ENCODE results near the gene PKMYT1. TPM values are rescaled to one million over a fixed set of nuclear protein-coding genes. Genes with fewer than 3 reads are reported as not detected.

The PKMYT1 gene
- total RNA-seq, 1 experiment from 2014 or later, result 105 TPM

- no peaks in the 10 kb centered on the region for H3K36me3 ChIP-seq (ENCODE audit: low read depth)
- H3K4me1 ChIP-seq (replicated peaks; ENCODE audit: insufficient read depth), result no peaks in the 10 kb centered on the region
- POLR2A ChIA-PET (ENCODE audit: unreplicated experiment), result no interaction called here
- TF ChIP-seq CTCF (conservative IDR thresholded peaks at IDR 0.05) (no peak), EZH2 (IDR thresholded peaks at IDR 0.05; ENCODE audit: low read depth) (no peak)
- no peaks in the 10 kb centered on the region for H3K27me3 ChIP-seq (ENCODE audit: insufficient read depth, low read depth)
- no peaks in the 10 kb centered on the region for H3K9me2 ChIP-seq (ENCODE audit: insufficient read depth)
- no peak overlapping the region for H2AFZ ChIP-seq
- no peak for DNase-seq
- H3K9me3 ChIP-seq (ENCODE audit: insufficient read depth, low read depth), result no peaks in the 10 kb centered on the region
- H3K79me2 ChIP-seq (ENCODE audit: low read depth), result no peaks in the 10 kb centered on the region
- H3K4me2 ChIP-seq, result no peak overlapping the region
- no TSS peak for BruUV-seq (replicated peaks)
- H3K27ac ChIP-seq, result no peak overlapping the region
- CTCF ChIA-PET, result no interaction called here
- H4K20me1 ChIP-seq (ENCODE audit: insufficient read depth), result peaks cover 6% of the 10 kb centered on the region; the same call in 1 of the 2 replicates
- intact Hi-C loops (cut with micrococcal nuclease; ENCODE audit: unreplicated experiment), result no loop called here
- H3K4me3 ChIP-seq, result no peak overlapping the region
- H3F3A ChIP-seq (ENCODE audit: insufficient read depth, low read depth), result peaks cover 13% of the 10 kb centered on the region
These were observed 55.1 kb downstream of the PKMYT1 start for GRCh38 chr16:2924901-2925755.

- H3K4me2 ChIP-seq, result no peak overlapping the region
- H3K27ac ChIP-seq, result no peak overlapping the region
- no peaks in the 10 kb centered on the region for H3K27me3 ChIP-seq (ENCODE audit: insufficient read depth, low read depth)
- peaks cover 6% of the 10 kb centered on the region; the same call in 1 of the 2 replicates for H4K20me1 ChIP-seq (ENCODE audit: insufficient read depth)
- peaks cover 17% of the 10 kb centered on the region for H3F3A ChIP-seq (ENCODE audit: insufficient read depth, low read depth)
- intact Hi-C loops (cut with micrococcal nuclease; ENCODE audit: unreplicated experiment), result no loop called here
- no peaks in the 10 kb centered on the region for H3K4me1 ChIP-seq (replicated peaks; ENCODE audit: insufficient read depth)
- H3K36me3 ChIP-seq (ENCODE audit: low read depth), result no peaks in the 10 kb centered on the region
- no peaks in the 10 kb centered on the region for H3K9me2 ChIP-seq (ENCODE audit: insufficient read depth)
- H3K9me3 ChIP-seq (ENCODE audit: insufficient read depth, low read depth), result no peaks in the 10 kb centered on the region
- no peak for DNase-seq
- no peak for TF ChIP-seq CTCF (conservative IDR thresholded peaks at IDR 0.05)
- TF ChIP-seq EZH2 (IDR thresholded peaks at IDR 0.05; ENCODE audit: low read depth), result no peak
- no peak overlapping the region for H2AFZ ChIP-seq
- no peak overlapping the region for H3K4me3 ChIP-seq
- no TSS peak for BruUV-seq (replicated peaks)
- ChIA-PET CTCF (interaction anchor here (0.7 kb wide), 1 partner anchor 41 kb away, joined by 4 read pairs; the partner anchor contains the start of gene KREMEN2), POLR2A (ENCODE audit: unreplicated experiment) (no interaction called here)
- H3K79me2 ChIP-seq (ENCODE audit: low read depth), result no peaks in the 10 kb centered on the region
These were observed 56.8 kb downstream of the PKMYT1 start for GRCh38 chr16:2923481-2923880.

Other genes starting within 250 kb of the PKMYT1 start
- gene SRRM2, start 227.8 kb downstream of the PKMYT1 start, total RNA-seq (2021), result 679 and 746 TPM in 2 replicates
- gene ELOB, start 203.2 kb downstream of the PKMYT1 start, total RNA-seq (2021), result 259 and 401 TPM in 2 replicates
- 0.23 and 0.33 TPM in 2 replicates for gene PRSS33, start 192.9 kb downstream of the PKMYT1 start, total RNA-seq (2021)
- not detected in 2 replicates for gene PRSS41, start 182.0 kb downstream of the PKMYT1 start, total RNA-seq (2021)
- gene PRSS21, start 163.2 kb downstream of the PKMYT1 start, total RNA-seq (2021), result 61.2 and 77.4 TPM in 2 replicates
- 19.9 and 23.4 TPM in 2 replicates for gene ZG16B, start 150.1 kb downstream of the PKMYT1 start, total RNA-seq (2021)
- gene PRSS22, start 122.3 kb downstream of the PKMYT1 start, total RNA-seq (2021), result 98.2 and 99.7 TPM in 2 replicates
- 41.5 and 50.1 TPM in 2 replicates for gene FLYWCH2, start 97.2 kb downstream of the PKMYT1 start, total RNA-seq (2021)
- 79.9 and 84.8 TPM in 2 replicates for gene FLYWCH1, start 68.5 kb downstream of the PKMYT1 start, total RNA-seq (2021)
- 8.4 and 16.2 TPM in 2 replicates for gene KREMEN2, start 16.2 kb downstream of the PKMYT1 start, total RNA-seq (2021)
- 33.6 and 40.7 TPM in 2 replicates for gene PAQR4, start 11.1 kb downstream of the PKMYT1 start, total RNA-seq (2021)
- 14.3 and 16.4 TPM in 2 replicates for gene CLDN9, start 32.5 kb upstream of the PKMYT1 start, total RNA-seq (2021)
- gene CLDN6, start 37.7 kb upstream of the PKMYT1 start, total RNA-seq (2021), result 0.26 and 0.38 TPM in 2 replicates
- gene TNFRSF12A, start 39.9 kb upstream of the PKMYT1 start, total RNA-seq (2021), result 226 and 242 TPM in 2 replicates
- gene HCFC1R1, start 43.5 kb upstream of the PKMYT1 start, total RNA-seq (2021), result 118 and 186 TPM in 2 replicates
- 69.9 and 109 TPM in 2 replicates for gene THOC6, start 43.6 kb upstream of the PKMYT1 start, total RNA-seq (2021)
- 57.9 and 68.7 TPM in 2 replicates for gene BICDL2, start 56.5 kb upstream of the PKMYT1 start, total RNA-seq (2021)
- 0.28 and 0.83 TPM in 2 replicates for gene MMP25, start 66.1 kb upstream of the PKMYT1 start, total RNA-seq (2021)
- gene IL32, start 85.2 kb upstream of the PKMYT1 start, total RNA-seq (2021), result 1.5 and 2.2 TPM in 2 replicates
- gene ZSCAN10, start 118.8 kb upstream of the PKMYT1 start, total RNA-seq (2021), result 0.23 TPM in 1 of 2 replicates, not detected in the other
- gene ZNF205, start 132.1 kb upstream of the PKMYT1 start, total RNA-seq (2021), result 17.4 and 18.0 TPM in 2 replicates
- gene ZNF213, start 154.6 kb upstream of the PKMYT1 start, total RNA-seq (2021), result 15.9 and 17.7 TPM in 2 replicates
- gene OR1F1, start 207.8 kb upstream of the PKMYT1 start, total RNA-seq (2021), result 1.2 and 1.4 TPM in 2 replicates